ENCODE results near the gene TRIM50.

TRIM50 gene

GRCh38 chr7:73356159-73356558 lies 28.3 kb upstream of the TRIM50 start:
- no peaks in the 10 kb centered on the region for H3K36me3 ChIP-seq (replicated peaks; ENCODE audit: insufficient read depth, low read length)
- H3K4me1 ChIP-seq (ENCODE audit: low read length), result 0 out of 2 replicates have a peak, but pooled peaks cover 5% of the 10 kb centered on the region
- no peaks in the 10 kb centered on the region for H3F3A ChIP-seq (ENCODE audit: insufficient read depth, low read length)
- H3K27ac ChIP-seq (ENCODE audit: low read length), result no peak overlapping the region
- H3K9me3 ChIP-seq (replicated peaks; ENCODE audit: insufficient read depth, low read length), result no peaks in the 10 kb centered on the region
- no peaks in the 10 kb centered on the region for H3K9me2 ChIP-seq (replicated peaks; ENCODE audit: insufficient read depth, low read length)
- H3K79me2 ChIP-seq (ENCODE audit: low read length), result no peaks in the 10 kb centered on the region
- H3K27me3 ChIP-seq (replicated peaks; ENCODE audit: insufficient read depth, low read length), result no peaks in the 10 kb centered on the region
- H3K4me3 ChIP-seq (ENCODE audit: low read length), result no peak overlapping the region
- H4K20me1 ChIP-seq (ENCODE audit: insufficient read depth, low read length), result no peaks in the 10 kb centered on the region
- no peak overlapping the region for H3K4me2 ChIP-seq (ENCODE audit: low read depth, low read length)
- DNase-seq, result no peak
- H3K9ac ChIP-seq (ENCODE audit: low read length), result no peak overlapping the region
- H2AFZ ChIP-seq (ENCODE audit: low read length), result no peak overlapping the region
- TF ChIP-seq CTCF (IDR thresholded peaks at IDR 0.05; ENCODE audit: low read length) (no peak), EZH2phosphoT487 (IDR thresholded peaks at IDR 0.05; ENCODE audit: low read length) (no peak), EZH2 (optimal IDR thresholded peaks at IDR 0.05; ENCODE audit: low read depth, low read length) (no peak)

- Histone ChIP-seq H3K9me3 (replicated peaks; ENCODE audit: insufficient read depth, low read length) (no peaks in the 10 kb centered on the region), H3K9ac (ENCODE audit: low read length) (no peak overlapping the region), H3K36me3 (replicated peaks; ENCODE audit: insufficient read depth, low read length) (no peaks in the 10 kb centered on the region), H3K27ac (ENCODE audit: low read length) (no peak overlapping the region), H3F3A (ENCODE audit: insufficient read depth, low read length) (no peaks in the 10 kb centered on the region), H4K20me1 (ENCODE audit: insufficient read depth, low read length) (no peaks in the 10 kb centered on the region), H2AFZ (ENCODE audit: low read length) (no peak overlapping the region), H3K27me3 (replicated peaks; ENCODE audit: insufficient read depth, low read length) (no peaks in the 10 kb centered on the region), H3K4me2 (ENCODE audit: low read depth, low read length) (no peak overlapping the region), H3K79me2 (ENCODE audit: low read length) (no peaks in the 10 kb centered on the region), H3K4me1 (ENCODE audit: low read length) (0 out of 2 replicates have a peak, but pooled peaks cover 5% of the 10 kb centered on the region), H3K9me2 (replicated peaks; ENCODE audit: insufficient read depth, low read length) (no peaks in the 10 kb centered on the region), H3K4me3 (ENCODE audit: low read length) (no peak overlapping the region)
- DNase-seq, result no peak
- TF ChIP-seq EZH2phosphoT487 (IDR thresholded peaks at IDR 0.05; ENCODE audit: low read length) (no peak), CTCF (IDR thresholded peaks at IDR 0.05; ENCODE audit: low read length) (no peak), EZH2 (optimal IDR thresholded peaks at IDR 0.05; ENCODE audit: low read depth, low read length) (no peak)
Observed at GRCh38 chr7:73354821-73355220, 26.9 kb upstream of the TRIM50 start.

GRCh38 chr7:73354196-73354595 lies 26.3 kb upstream of the TRIM50 start:
- TF ChIP-seq EZH2phosphoT487 (IDR thresholded peaks at IDR 0.05; ENCODE audit: low read length) (no peak), CTCF (IDR thresholded peaks at IDR 0.05; ENCODE audit: low read length) (no peak), EZH2 (optimal IDR thresholded peaks at IDR 0.05; ENCODE audit: low read depth, low read length) (no peak)

More at GRCh38 chr7:73354196-73354595, 26.3 kb upstream of the TRIM50 start:
- DNase-seq, result no peak
- H3K9ac ChIP-seq (ENCODE audit: low read length), result no peak overlapping the region
- H3K27ac ChIP-seq (ENCODE audit: low read length), result no peak overlapping the region
- no peak overlapping the region for H2AFZ ChIP-seq (ENCODE audit: low read length)
- no peaks in the 10 kb centered on the region for H4K20me1 ChIP-seq (ENCODE audit: insufficient read depth, low read length)
- no peaks in the 10 kb centered on the region for H3F3A ChIP-seq (ENCODE audit: insufficient read depth, low read length)
- H3K4me1 ChIP-seq (ENCODE audit: low read length), result 0 out of 2 replicates have a peak, but pooled peaks cover 5% of the 10 kb centered on the region
- H3K4me2 ChIP-seq (ENCODE audit: low read depth, low read length), result no peak overlapping the region
- no peaks in the 10 kb centered on the region for H3K27me3 ChIP-seq (replicated peaks; ENCODE audit: insufficient read depth, low read length)
- no peaks in the 10 kb centered on the region for H3K9me3 ChIP-seq (replicated peaks; ENCODE audit: insufficient read depth, low read length)
- H3K79me2 ChIP-seq (ENCODE audit: low read length), result no peaks in the 10 kb centered on the region
- H3K36me3 ChIP-seq (replicated peaks; ENCODE audit: insufficient read depth, low read length), result no peaks in the 10 kb centered on the region
- no peaks in the 10 kb centered on the region for H3K9me2 ChIP-seq (replicated peaks; ENCODE audit: insufficient read depth, low read length)
- H3K4me3 ChIP-seq (ENCODE audit: low read length), result no peak overlapping the region

Data from MM.1S (cell line).